HG03095 (cell line): ENCODE measurements around the gene SLC6A4.
"Not testable (repeated sequence)": the region's sequence is repeated elsewhere in the genome, so short reads cannot be mapped to it uniquely, and the experiment has no call there.

ENCODE experiments used
- ATAC-seq: cut with Tn5 transposase; IDR thresholded peaks from one replicate; pipeline ENCODE4 v1.9.1; 2021; ENCODE audit warnings: moderate library complexity; ENCODE audit not compliant: unreplicated experiment

The SLC6A4 gene

DNA sequence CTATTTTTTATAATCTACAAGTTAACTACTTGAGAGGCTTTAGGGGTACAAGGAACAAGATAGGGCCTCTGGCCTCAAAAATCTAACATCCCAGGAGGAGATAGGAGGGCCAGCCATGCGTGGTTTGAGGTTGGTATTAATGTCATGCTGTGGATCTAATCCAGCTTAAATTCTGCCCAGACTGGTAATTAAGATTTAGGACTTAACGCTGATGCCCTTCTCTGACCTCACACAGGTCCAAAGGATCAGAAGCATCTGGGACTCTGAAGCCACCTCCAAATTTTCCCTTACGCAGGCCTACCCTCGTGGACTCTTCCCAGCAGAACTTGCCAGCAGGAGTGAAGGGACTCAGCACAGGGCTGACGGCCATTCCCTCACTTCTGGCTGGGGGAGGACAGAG is 15.1 kb downstream of the SLC6A4 start:
- no peak for ATAC-seq

DNA sequence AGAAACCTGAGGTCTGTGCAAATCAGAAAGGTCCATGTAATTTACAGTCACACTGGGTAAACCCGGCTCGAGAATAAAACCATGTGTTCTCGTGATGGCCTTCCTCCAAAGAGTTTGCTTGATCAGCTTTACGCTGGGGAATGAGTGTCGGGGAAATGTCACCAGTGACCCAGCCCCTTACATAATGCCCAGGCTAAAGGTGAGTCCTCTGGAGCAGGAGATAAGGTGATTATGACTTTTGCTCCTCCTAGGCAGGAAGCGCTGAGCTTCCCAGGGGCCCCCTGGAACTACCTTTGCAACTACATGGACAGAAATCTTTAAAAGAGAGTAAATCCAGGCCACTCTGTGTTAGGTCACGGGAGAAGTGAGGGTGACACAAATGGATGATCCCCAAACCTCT is 15.7 kb downstream of the SLC6A4 start:
- no peak for ATAC-seq

DNA sequence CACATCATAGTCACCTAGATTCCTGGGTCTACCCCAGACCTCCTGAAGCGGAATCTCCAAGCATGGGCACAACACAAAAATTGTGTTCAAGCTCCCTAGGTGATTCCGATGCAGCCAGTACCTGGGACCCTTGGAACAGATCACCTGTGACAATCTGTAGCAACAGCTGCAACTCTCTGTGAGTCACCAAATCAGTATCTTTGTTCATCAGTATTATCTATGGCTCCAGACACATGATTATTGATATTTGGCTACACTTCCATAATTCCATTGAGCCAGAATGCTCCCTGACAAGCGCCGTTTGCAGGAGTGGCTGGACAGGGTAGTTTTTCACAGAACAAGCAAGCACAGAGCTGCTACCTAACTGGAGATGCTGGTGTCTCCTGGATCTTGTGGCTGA is 16.2 kb downstream of the SLC6A4 start:
- ATAC-seq = no peak

DNA sequence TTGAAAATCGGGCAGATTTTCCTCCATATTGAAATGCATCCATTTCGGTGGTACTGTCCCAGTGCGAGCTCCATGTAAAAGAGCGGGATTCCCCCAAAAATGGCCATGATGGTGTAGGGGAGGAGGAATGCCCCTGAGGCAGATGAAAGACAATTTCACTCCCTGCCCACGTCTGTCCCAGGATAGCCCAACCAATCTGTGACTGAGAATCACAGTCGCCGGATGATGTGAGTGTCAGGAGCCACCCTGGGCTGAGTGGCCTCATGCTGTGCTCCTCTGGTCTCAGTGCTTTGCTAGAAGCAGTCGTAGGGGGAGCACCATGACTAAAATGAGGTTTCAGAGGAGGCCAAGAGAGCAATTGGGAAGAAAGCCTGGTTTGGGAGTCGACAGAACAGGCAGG is 16.7 kb downstream of the SLC6A4 start:
- no peak for ATAC-seq

DNA sequence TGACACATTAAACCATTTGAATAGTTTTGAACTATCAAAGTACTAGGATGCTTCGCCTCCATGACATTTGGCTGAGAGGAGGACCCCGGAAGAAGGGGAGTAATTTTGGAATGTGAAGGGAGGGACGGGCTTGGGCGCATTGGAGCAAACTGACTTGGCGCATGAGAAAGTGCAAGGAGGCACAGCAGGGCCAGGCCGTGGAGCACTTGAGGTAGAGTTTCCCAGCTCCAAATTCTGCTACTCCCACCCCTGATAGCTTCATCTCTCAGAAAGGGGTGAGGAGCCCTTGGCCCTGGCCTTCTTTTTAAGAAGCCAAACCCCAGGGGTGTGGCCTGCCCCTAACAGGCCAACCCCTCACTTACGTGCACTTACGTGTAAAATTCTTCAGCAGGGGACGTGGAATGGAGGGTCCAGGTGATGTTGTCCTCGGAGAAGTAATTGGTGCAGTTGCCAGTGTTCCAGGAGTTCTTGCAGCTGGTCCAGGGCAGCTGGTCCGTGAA is 17.7 kb downstream of the SLC6A4 start:
- ATAC-seq = no peak

DNA sequence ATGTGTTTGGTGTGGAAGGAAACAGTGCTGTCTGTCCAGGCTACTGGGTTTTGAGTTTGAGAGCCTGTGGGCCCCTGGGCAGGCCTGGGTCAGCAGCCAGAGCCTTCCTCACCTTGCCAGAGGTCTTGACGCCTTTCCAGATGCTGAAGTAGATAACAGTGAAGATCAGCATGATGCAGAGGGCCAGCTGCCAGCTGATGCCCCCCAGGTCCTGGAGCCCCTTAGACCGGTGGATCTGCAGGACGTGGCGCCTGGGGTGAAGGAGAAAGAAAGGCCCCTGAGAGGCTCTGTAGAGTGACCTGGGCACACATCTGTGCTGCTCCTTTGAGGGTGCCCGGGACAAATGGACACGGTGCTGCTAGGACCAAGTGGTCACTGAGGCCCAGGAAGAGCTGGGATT is 18.4 kb downstream of the SLC6A4 start:
- ATAC-seq = no peak

DNA sequence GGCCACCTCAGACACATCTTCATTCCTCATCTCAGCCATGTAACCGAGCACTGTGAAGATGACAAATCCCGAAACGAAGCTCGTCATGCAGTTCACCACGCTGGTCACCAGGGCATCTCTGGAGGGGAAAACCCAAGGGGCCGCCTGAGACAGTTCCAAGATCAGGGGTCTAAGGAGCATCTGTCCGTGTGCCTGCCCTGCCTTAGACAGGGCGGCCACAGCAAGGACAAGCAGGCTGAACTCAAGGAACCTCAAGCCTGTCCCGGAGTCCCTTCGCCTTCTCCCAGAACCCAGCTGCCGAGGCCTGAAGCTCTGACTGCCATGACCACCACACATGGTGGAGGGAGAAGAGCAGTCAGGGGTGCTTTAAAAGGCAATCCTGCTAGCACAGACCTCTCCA is 22.7 kb downstream of the SLC6A4 start:
- ATAC-seq = no peak

DNA sequence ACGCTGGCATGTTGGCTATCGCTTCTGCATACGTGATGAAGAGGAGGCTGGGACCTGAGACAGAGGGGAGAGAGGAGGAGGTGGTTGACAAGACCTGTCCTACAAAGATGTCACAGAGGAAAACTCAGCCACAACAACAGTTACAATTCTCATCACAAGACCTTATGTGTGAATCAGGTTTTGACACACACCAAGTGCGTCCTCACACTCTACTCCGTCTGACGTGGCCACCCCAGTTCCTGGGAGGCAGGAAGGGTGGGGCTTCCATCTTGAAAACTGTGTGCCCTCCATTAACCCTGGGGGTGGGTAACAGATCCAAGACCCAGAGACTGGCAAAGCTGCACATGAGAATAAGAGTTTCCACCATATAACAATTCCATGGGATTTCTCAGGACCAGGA is 24.1 kb downstream of the SLC6A4 start:
- no peak for ATAC-seq

DNA sequence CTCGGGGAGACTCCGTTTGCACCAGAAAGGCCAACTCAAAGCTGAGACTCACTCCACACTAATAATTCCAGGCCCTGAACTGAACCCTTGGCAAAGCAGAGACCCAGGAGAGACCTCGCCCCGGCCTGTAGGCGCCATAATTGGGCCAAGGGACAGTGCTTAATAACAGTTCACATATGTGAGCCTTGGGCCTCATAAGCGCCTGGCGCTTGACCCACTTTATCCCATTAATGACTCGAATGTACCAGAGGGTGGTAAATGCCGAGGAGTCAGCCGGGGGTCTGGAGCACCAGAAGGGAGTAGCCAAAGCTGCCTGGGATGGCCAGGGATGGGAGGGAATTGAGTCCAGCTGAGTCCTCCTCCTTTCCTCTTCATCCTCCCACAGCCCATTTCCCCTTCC is 24.6 kb downstream of the SLC6A4 start:
- ATAC-seq = no peak

DNA sequence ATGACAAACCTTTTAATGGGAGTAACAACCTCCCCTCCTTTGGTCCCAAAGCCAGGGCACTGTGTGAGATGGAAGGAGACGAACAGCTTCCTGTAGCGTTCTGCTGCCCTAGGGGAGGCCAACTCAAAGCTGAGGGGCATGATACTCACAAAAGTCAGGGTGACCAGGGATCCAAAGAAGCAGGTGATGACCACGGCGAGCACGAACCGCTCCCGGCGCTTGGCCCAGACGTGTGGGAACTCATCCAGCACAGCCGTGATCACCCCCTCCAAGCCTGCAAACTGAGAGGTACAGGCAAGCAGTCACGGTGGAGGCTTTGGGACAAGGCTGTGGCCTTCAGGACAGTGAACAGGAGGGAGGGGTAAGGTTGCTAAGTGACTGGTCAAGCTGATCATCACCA is 25.1 kb downstream of the SLC6A4 start:
- ATAC-seq = no peak

DNA sequence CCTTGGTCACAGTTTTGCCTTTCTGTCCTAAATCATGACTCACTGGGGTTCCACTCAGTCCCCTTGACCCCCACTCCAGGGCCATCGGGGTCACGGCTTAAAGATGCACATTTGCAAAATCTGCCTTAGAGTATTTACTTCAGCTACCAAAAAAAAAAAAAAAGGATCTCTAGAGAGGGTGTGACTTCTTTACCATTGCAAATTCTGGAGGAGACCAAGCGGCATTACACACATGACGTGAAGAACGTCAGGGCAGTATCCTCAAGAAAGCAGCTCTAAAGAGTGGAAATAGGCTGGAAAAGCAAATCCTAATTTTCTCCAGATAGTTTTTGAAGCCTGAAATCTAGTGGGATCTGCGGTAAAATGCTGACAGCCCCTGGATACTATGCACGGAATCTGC is 25.6 kb downstream of the SLC6A4 start:
- no peak for ATAC-seq

DNA sequence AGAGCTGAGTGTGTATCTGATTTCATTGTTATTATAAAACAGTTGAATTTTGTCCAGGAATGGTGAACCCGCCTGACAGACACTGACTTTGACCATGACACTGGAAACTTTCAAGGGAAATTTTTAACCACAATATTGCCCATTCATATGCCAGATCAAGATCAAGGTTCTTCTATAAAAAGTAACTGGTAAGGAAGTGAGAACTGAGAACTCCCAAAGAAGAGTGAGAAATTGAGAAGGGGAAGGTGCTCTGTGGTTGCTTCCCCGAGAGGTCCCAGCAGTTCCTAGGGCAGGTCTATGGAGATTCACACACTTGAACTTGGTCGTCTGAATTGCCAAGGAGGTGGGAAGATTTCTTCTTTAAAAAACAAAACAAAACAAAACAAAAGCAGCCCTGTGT is 27.3 kb downstream of the SLC6A4 start:
- ATAC-seq = no peak

DNA sequence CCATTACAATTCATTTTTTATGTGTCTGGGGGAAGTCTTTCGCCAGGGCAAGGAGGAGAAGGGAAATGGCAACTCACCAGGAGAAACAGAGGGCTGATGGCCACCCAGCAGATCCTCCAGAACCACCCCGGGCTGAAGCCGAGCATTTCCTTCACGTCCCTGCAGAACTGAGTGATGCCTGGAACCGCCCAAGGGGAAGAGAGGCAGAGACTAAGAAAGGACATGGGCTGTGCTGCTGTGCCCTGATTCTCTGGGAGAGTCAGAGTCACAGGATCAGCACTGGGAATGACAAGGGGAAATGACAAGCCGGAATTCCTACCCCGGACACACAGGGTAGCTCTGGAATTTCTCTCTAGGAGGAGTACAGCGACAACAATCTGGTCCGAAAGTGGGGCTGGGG is 27.8 kb downstream of the SLC6A4 start:
- ATAC-seq = no peak

DNA sequence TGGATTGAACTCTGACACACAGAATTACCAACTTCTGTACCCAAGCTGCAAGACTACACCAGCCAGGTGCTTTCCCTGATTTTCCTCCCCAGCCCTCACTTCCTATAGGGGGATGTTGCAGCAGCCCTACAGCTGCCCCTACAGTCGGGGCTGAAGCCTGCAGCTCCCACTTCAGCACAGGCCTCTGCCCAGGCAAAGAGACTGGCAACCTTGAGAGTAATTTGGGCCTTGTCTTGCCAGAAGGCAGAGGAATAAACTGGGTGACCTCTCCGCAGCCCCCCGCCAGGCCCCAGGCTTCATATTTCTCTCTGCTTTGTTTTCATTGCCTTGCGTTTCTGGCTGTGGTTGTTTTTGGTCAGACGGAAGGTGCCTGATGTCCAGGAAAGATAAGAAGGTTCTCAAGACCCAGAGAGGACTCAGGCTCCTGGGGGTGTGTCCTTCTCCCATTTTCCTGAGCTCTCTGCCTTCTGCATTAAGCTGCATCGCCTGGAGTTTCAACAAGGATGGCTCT is 32.0 kb downstream of the SLC6A4 start:
- no peak for ATAC-seq

DNA sequence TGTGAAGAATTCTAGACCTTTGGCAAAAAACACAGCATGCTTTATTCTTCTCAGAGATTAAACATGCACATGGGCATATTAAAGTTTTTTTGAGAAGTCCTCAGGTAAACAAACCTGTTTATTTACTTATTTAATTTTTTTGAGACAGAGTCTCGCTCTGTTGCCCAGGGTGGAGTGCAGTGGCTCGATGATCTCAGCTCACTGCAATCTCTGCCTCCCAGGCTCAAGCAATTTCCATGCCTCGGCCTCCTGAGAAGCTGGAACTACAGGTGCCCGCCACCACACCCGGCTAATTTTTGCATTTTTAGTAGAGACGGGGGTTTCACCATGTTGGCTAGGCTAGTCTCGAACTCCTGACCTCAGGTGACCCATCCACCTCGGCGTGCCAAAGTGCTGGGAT is 34.8 kb downstream of the SLC6A4 start:
- ATAC-seq = not testable (repeated sequence)

DNA sequence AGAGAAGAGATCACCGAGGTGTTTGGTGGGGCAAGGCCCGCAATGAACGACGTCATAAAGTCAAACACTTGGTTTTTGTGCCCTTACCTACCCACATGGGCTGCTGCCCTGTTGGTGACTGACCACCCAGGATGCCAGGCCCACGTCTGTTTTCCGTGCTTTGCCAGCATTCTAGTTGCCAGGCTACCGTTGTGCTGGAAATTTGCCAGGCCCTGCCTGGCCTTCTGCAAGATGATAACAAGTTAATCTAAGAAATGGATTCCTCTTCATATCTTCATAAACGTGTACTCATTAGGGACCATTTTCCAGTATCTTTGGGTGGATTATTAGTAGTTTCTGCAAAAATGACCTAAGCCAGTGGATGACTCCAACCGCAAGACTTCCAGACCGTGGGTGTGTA is 35.4 kb downstream of the SLC6A4 start:
- no peak for ATAC-seq

DNA sequence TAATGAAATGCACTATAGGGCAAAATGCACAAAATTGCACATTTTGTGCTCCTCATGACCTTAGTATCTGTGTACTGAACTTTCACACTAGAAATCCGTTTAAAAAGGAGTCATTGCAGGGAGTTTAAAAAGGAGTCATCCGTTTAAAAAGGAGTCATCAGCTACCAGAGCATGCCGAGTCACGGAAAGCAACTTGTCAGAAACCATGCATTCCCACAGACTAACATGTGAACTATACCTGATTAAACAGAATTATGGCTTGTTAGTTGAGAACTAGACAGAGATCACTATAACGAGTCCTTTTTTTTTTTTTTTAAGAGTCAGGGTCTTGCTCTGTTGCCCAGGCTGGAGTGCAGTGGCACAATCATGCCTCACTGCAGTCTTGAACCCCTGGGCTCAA is 35.9 kb downstream of the SLC6A4 start:
- ATAC-seq = no peak

DNA sequence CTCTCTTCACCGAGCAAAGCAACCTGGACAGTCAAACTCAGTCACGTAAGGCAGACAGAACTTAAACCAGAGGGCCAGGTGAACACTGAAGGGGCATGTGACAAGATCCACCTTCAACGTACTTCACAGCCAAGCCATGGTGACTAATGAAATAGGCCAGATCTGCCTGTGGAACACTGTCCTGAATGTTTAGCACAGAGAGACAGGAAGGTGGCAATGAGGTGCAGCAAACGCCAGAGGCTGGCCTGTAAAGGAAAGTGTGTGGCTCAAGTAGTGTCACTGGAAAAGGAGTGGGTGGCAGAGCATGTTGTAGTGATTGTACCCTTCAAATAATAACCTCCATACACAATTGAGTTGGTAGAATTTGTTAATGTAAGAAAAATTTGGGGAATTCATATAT is 38.1 kb downstream of the SLC6A4 start:
- ATAC-seq = no peak

DNA sequence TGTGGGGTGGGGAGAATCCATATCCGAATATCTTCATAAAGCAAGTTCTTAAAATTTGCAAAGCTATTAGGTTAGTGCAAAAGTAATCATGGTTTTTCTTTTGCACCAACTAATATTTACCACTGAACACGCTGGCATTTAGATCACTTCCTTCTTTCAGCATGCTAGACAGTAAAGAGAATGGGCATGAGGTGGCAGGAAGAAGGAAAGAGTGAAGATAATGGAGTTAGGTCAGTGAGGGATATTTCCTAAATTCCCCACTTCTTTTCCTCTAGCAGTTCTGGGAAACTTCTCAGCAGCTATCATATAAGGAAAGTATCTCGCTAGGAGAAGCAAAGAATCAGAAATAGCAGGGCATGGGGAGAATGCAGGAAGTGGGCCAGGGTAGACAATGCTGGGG is 39.0 kb downstream of the SLC6A4 start:
- ATAC-seq = no peak

DNA sequence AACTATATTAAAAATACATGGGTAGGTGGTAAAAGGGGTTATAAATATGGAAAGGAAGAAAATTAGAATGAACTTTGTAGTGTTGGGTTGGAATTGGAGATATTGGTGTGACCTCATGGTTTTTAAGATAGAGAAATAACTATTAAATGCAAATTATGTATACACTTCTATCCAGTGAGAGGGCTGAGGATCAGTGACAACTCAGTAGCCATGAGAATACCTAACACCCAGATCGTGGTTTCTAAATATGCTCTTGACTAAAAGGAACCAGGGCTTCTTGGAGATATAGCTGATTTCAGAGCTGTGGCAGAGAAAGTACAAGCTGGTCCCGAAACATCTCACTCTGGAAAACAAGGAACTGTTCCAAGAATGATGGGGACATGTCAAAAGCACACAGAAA is 44.4 kb downstream of the SLC6A4 start:
- ATAC-seq = no peak

DNA sequence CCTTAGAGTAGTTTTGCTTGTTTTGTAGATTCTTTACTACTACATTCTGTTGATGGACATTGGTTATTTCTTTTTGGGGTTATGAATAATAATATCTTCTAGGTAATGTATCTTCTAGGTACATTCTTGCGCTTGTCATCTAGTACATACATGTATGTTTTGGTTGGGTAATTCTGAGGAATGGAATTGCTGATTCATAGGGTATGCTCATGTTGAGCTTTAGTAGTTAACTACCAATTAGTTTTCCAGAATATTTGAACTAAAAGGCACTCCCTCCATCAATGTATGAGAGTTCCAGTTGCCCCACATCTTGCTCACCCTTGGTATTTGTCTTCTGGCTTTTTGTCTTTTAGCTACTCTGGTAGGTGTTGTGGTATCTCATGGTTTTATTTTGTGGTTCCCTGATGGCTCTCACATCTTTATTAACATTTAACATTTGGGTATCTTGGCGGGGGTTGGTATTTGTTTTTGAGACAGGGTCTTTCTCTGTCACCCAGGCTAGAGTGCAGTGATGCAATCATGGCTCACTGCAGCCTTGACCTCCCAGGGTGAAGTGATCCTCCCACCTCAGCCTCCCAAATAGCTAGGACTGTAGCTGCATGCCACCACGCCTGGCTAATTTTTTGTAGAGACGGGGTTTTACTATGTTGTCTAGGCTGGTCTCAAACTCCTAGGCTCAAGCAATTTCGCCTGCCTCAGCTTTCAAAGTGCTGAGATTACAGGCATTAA is 47.1 kb downstream of the SLC6A4 start:
- no peak for ATAC-seq

DNA sequence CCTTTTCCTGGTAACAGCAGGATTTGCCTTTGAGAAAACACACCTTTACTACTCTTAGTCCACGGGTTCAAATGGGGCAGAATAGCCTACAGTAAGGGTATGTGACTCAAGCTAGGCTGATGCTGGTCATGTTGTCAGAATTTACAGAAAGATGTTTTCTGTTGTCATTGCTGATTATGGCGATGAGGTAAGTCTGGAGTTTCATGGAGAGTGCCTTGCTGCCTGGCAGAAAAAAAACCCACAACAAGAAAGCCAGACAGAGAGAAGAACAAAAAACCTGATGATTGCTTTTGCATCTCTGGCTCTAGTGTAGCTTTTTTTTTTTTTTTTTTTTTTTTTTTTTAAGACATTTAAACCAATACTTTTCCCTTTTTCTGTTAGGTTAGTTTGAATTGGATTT is 47.9 kb downstream of the SLC6A4 start:
- no peak for ATAC-seq

DNA sequence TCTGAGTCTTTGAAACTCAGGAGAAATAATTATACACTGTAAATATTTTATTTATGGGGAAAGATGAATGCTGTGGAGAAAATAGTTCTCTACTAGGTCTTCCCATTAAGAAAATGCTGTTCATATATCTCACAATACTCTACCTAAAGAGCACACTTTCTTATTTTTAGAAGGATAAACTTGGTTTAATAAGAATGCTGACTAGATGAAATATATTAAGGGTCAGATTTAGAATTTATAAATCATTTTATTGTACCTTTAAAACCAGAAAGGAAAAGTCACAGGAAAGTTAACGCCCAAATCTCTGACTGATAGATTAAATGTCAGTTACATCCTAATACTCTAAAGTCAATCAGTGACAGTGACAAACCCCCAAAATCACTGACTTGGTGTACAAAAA is 48.7 kb downstream of the SLC6A4 start:
- ATAC-seq = no peak
